NT2/D1 (cell line): ENCODE measurements around the gene MBNL1.

ENCODE experiments used
- DNase-seq: peaks from one replicate; pipeline ENCODE4 v3.0.0-alpha.2; 2011; ENCODE audit warnings: low read depth, low spot score
- H3K27me3 ChIP-seq: 2 replicates; pipeline ENCODE4 v1.6.0; 2011; ENCODE audit warnings: mild to moderate bottlenecking; ENCODE audit not compliant: insufficient read length, insufficient read depth
- H3K36me3 ChIP-seq: 2 replicates; pipeline ENCODE4 v1.6.1; 2011; ENCODE audit warnings: mild to moderate bottlenecking, low read length, mixed read lengths; ENCODE audit not compliant: insufficient read depth, insufficient read length
- H3K4me1 ChIP-seq: 2 replicates; pipeline ENCODE4 v1.5.1; 2011; ENCODE audit not compliant: insufficient read depth, insufficient read length
- H3K4me3 ChIP-seq: 2 replicates; pipeline ENCODE4 v1.5.1; 2011; ENCODE audit warnings: low read depth; ENCODE audit not compliant: insufficient read length
- H3K9ac ChIP-seq: 2 replicates; pipeline ENCODE4 v1.6.0; 2011; ENCODE audit warnings: low read depth; ENCODE audit not compliant: insufficient read length
- H3K9me3 ChIP-seq: 2 replicates; pipeline ENCODE4 v1.5.1; 2011; ENCODE audit warnings: mild to moderate bottlenecking, low read length; ENCODE audit not compliant: insufficient read depth
- SUZ12 ChIP-seq: IDR thresholded peaks from 2 replicates; pipeline ENCODE4 v1.6.1; 2011; ENCODE audit not compliant: insufficient read length, insufficient read depth; ENCODE audit errors: extremely low read depth
- YY1 ChIP-seq: IDR thresholded peaks from 2 replicates; pipeline ENCODE4 v1.6.1; 2011; ENCODE audit not compliant: insufficient read length, insufficient read depth
- ZNF274 ChIP-seq: IDR thresholded peaks from 2 replicates; pipeline ENCODE4 v1.6.1; 2011; ENCODE audit warnings: mild to moderate bottlenecking, low read depth, low read length

Gene MBNL1

DNA sequence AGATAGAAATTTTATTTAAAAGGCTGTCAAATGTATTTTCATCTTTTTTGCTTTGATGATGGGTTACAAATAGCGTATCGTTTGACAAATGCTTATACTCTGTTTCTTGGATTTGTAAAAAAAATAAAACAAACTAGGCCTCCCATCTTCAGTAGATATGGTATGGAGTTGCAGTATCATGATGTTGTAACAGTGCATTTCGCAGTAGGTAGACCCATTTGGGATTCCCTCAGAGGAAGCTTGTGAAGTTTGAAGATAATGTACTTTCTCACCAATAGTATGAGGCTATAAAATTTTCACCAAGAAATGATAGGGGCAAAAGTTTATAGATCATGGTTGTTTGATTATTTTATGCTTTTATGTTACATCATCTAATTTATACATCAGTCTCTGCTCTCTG lies 10.8 kb downstream of the MBNL1 start:
- Histone ChIP-seq H3K36me3 (no peaks in the 10 kb centered on the region), H3K4me1 (no peaks in the 10 kb centered on the region), H3K9me3 (no peaks in the 10 kb centered on the region), H3K4me3 (no peak overlapping the region), H3K9ac (no peak overlapping the region), H3K27me3 (no peaks in the 10 kb centered on the region)
- TF ChIP-seq YY1 (no peak), ZNF274 (no peak), SUZ12 (no peak)
- no peak for DNase-seq

DNA sequence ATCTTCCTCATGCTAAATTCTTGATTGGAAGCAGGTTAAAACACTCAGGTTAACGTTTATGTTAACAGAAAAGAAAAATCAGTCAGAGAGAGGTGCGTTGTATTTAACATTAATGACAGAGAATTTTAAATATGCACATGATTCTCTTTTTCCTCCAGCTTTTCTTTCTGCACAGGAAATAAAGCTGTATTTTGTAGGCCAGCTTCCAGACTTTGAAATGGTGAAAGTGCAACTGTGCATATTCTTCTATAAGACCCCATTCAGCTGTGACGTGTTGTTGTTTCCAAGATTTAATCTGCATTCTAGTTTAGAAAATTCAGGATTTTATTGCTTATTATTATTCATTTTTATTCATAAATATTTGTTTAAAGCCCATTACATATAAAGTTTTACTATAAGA lies 11.8 kb downstream of the MBNL1 start:
- Histone ChIP-seq H3K4me1 (no peaks in the 10 kb centered on the region), H3K4me3 (no peak overlapping the region), H3K36me3 (no peaks in the 10 kb centered on the region), H3K9ac (no peak overlapping the region), H3K9me3 (no peaks in the 10 kb centered on the region), H3K27me3 (no peaks in the 10 kb centered on the region)
- no peak for DNase-seq
- TF ChIP-seq SUZ12 (no peak), YY1 (no peak), ZNF274 (no peak)

DNA sequence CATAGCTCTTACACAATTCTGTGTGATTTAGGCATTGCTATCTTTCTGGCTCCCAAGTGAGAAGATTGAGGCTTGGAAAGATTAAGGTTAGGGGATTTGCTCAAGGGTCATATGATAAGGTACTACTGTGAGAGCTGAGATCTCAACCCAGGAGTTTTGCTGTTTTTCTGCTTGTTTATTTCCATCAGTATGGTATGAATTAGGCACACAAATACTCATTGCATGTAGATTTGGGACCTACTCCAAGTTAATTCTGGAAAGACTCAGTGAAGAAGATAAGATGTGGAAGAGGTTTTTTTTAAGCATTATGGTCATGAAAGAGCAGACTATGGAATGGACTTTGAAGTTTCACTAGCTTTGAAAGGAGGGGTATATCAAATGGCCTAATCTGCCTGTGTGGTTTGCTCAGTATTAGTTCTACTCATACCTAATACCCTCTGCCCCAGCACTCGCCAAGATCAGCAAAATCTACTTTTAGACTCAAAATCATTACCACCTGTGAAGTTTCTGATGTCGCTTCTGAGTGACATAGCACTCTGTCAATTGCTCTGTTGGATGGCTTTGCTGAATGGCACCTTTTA lies 12.5 kb downstream of the MBNL1 start:
- no peak overlapping the region for H3K4me3 ChIP-seq
- TF ChIP-seq SUZ12 (no peak), YY1 (no peak), ZNF274 (no peak)
- no peak overlapping the region for H3K9ac ChIP-seq
- DNase-seq = no peak
- no peaks in the 10 kb centered on the region for H3K9me3 ChIP-seq
- no peaks in the 10 kb centered on the region for H3K27me3 ChIP-seq
- no peaks in the 10 kb centered on the region for H3K36me3 ChIP-seq
- no peaks in the 10 kb centered on the region for H3K4me1 ChIP-seq

- Histone ChIP-seq H3K9ac (no peak overlapping the region), H3K4me3 (no peak overlapping the region), H3K36me3 (no peaks in the 10 kb centered on the region), H3K9me3 (no peaks in the 10 kb centered on the region), H3K27me3 (no peaks in the 10 kb centered on the region), H3K4me1 (no peaks in the 10 kb centered on the region)
- DNase-seq = no peak
- TF ChIP-seq SUZ12 (no peak), YY1 (no peak)
Measured at GRCh38 chr3:152282813-152283212, 14.1 kb downstream of the MBNL1 start.

DNA sequence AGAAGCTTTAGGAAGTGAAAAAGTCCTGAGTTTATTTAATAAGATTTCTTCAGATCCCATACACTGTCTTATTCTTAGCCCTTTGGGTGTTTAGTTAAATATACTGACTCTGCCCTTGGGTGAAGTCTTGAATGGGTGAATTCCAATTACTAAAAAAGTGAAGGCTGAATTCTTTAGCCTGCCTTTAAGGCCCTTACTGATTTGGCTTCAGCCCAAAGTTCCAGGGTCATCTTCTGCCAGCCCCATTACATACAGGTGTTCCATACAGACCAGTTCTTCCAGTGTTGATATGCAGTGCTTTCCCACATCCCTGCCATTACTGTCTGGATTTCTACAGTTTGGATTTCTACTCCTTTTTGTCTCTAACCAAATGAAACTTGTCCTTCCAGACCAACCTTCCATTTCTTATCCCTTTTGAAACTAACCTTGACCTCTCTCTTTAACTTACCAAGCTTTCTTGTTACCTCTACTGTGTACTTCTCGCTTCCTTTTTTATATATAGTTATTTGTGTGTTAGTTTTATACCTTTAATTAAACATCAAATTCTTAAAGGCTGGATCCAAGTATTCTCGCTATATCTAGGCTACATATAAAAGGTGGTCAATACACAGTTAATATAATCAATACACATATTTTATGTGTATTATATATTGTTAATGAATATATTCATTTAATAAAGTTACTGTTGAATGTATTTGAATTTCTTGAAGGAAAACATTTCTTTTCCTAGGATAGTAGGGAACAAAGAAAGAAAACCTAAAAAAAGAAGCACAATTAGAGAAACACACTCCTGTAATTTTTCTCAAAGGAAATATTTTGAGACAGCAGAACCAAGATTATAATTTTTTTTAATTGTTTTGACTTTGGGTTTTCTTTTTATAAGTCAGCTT lies 15.0 kb downstream of the MBNL1 start:
- TF ChIP-seq ZNF274 (no peak), SUZ12 (no peak), YY1 (no peak)
- no peak for DNase-seq
- no peaks in the 10 kb centered on the region for H3K4me1 ChIP-seq
- H3K36me3 ChIP-seq = no peaks in the 10 kb centered on the region
- H3K9ac ChIP-seq = no peak overlapping the region
- H3K4me3 ChIP-seq = no peak overlapping the region
- no peaks in the 10 kb centered on the region for H3K27me3 ChIP-seq
- no peaks in the 10 kb centered on the region for H3K9me3 ChIP-seq

GRCh38 chr3:152284906-152285305 lies 16.2 kb downstream of the MBNL1 start:
- H3K9me3 ChIP-seq = no peaks in the 10 kb centered on the region
- TF ChIP-seq SUZ12 = no peak
- TF ChIP-seq YY1 = no peak
- TF ChIP-seq ZNF274 = no peak
- no peaks in the 10 kb centered on the region for H3K4me1 ChIP-seq
- no peaks in the 10 kb centered on the region for H3K36me3 ChIP-seq
- H3K4me3 ChIP-seq = no peak overlapping the region
- H3K27me3 ChIP-seq = no peaks in the 10 kb centered on the region
- H3K9ac ChIP-seq = no peak overlapping the region
- no peak for DNase-seq

GRCh38 chr3:152285509-152285908 lies 16.8 kb downstream of the MBNL1 start:
- H3K4me3 ChIP-seq = no peak overlapping the region
- H3K9ac ChIP-seq = no peak overlapping the region
- H3K4me1 ChIP-seq = no peaks in the 10 kb centered on the region
- H3K27me3 ChIP-seq = no peaks in the 10 kb centered on the region
- no peak for DNase-seq
- H3K36me3 ChIP-seq = no peaks in the 10 kb centered on the region
- TF ChIP-seq SUZ12 (no peak), ZNF274 (no peak), YY1 (no peak)
- no peaks in the 10 kb centered on the region for H3K9me3 ChIP-seq
